Gastroesophageal sphincter (tissue), 4 donors: ENCODE data around the gene OR51D1. TPM values are rescaled to one million over a fixed set of nuclear protein-coding genes. Genes with fewer than 3 reads are reported as not detected.

ENCODE experiments used
- ATAC-seq: fragments of 150-250 bp; one replicate; pipeline ENCODE4 v1.9.1; 2016; ENCODE audit warnings: mild to moderate bottlenecking, moderate library complexity
- H3K27ac ChIP-seq, 4 donors: fragments of 200-600 bp; sonication (generic) in 3 of 4; 1 replicate in 3 of 4; 2 replicates in 1 of 4; pipeline ENCODE4 v1.5.1; 2016 to 2019
- H3K27me3 ChIP-seq: fragments of 200-600 bp; sonication (generic); one replicate; pipeline ENCODE4 v1.5.1; 2019
- H3K36me3 ChIP-seq, 2 donors: fragments of 200-600 bp; sonication (generic); one replicate each; pipeline ENCODE4 v1.5.1; 2019; ENCODE audit warnings: control low read depth in 1 of 2
- H3K4me1 ChIP-seq, 3 donors: fragments of 200-600 bp; sonication (generic); 1 replicate in 2 of 3; 2 replicates in 1 of 3; pipeline ENCODE4 v1.5.1; 2016 to 2019; ENCODE audit warnings: control low read depth in 2 of 3
- H3K4me3 ChIP-seq, 2 donors: fragments of 200-600 bp; sonication (generic); one replicate each; pipeline ENCODE4 v1.5.1; 2019; ENCODE audit warnings: mild to moderate bottlenecking in 1 of 2, moderate library complexity in 1 of 2
- H3K9me3 ChIP-seq, 3 donors: fragments of 200-600 bp; sonication (generic); one replicate each; pipeline ENCODE4 v1.5.1; 2017 to 2019; ENCODE audit warnings: control low read depth in 2 of 3
- EP300 ChIP-seq: sonication (generic); formaldehyde crosslinking; IDR thresholded peaks from one replicate; pipeline ENCODE4 v1.6.1; 2017; ENCODE audit warnings: antibody characterized with exemption, mild to moderate bottlenecking
- POLR2A ChIP-seq, 2 donors: fragments of 450-650 bp; IDR thresholded peaks; one replicate each; pipeline ENCODE4 v1.6.1; 2017; ENCODE audit warnings: antibody characterized with exemption in 2 of 2, mild to moderate bottlenecking in 2 of 2, moderate library complexity in 1 of 2
- POLR2AphosphoS5 ChIP-seq: sonication (generic); formaldehyde crosslinking; IDR thresholded peaks from one replicate; pipeline ENCODE4 v1.6.1; 2017; ENCODE audit warnings: antibody characterized with exemption
- whole genome bisulfite sequencing, 2 donors: methylation state at CpG; one replicate each; pipeline ENCODE4 v1.1.5; 2018; ENCODE audit warnings: low coverage in 1 of 2; 5-methylcytosine and 5-hydroxymethylcytosine counted together
- total RNA-seq, 4 donors: library from RNA; depleted of rRNA; stranded (reverse); fragments of >200 nt; gene quantifications; one replicate each; pipeline ENCODE4 v1.1.0, GENCODE V29; 2016
- TF ChIP-seq, protein P1 (sequence below), 4 experiments: fragments of 200-600 bp in 2 of 4; fragments of 450-650 bp in 2 of 4; sonication (generic) in 1 of 4; IDR thresholded peaks; one replicate each; pipeline ENCODE4 v1.5.1; 2017 to 2019; ENCODE audit warnings: antibody characterized with exemption in 4 of 4, mild to moderate bottlenecking in 2 of 4, moderate library complexity in 2 of 4

The OR51D1 gene
- total RNA-seq, 4 donors from 2014 or later, result not detected

DNA sequence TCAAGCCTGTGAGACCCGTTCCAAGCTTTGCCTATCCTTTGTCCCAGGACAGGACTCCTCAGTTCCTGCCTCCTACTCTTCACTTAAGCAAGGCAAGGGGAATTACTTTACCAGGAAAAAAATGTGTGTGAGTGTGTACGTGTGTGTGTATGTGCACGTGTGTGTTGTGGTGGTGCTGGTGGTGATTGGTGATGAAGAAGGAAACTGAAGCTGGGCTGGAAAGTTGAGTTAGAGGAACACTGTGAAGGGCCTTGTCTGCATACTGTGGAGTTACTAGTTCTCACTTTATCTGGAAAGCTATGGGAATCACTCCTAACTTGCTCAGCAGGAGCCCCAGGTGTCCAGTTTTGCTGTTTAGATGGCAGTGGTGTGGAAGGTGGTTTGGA is 378 bp downstream of the OR51D1 start:
- Histone ChIP-seq H3K36me3 (no peaks in the 10 kb centered on the region), H3K27ac (no peak overlapping the region), H3K27me3 (no peaks in the 10 kb centered on the region), H3K4me1 (peaks cover 0 to 8% (median 0%) of the 10 kb centered on the region in 3 donors), H3K9me3 (no peaks in the 10 kb centered on the region), H3K4me3 (no peak overlapping the region)
- peak; percentile 8 for ATAC-seq
- TF ChIP-seq, protein P1, sequence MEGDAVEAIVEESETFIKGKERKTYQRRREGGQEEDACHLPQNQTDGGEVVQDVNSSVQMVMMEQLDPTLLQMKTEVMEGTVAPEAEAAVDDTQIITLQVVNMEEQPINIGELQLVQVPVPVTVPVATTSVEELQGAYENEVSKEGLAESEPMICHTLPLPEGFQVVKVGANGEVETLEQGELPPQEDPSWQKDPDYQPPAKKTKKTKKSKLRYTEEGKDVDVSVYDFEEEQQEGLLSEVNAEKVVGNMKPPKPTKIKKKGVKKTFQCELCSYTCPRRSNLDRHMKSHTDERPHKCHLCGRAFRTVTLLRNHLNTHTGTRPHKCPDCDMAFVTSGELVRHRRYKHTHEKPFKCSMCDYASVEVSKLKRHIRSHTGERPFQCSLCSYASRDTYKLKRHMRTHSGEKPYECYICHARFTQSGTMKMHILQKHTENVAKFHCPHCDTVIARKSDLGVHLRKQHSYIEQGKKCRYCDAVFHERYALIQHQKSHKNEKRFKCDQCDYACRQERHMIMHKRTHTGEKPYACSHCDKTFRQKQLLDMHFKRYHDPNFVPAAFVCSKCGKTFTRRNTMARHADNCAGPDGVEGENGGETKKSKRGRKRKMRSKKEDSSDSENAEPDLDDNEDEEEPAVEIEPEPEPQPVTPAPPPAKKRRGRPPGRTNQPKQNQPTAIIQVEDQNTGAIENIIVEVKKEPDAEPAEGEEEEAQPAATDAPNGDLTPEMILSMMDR (IDR thresholded peaks at IDR 0.05), result no peak
- no peak for TF ChIP-seq POLR2A (IDR thresholded peaks at IDR 0.05)
- TF ChIP-seq POLR2AphosphoS5, result no peak
- TF ChIP-seq EP300, result no peak
- WGBS, 2 donors, result 86 to 89% methylated on average over 3 of the region's 3 CpGs

- 68 to 88% methylated on average over 3 to 6 of the region's 6 CpGs for WGBS, 2 donors
- no peaks in the 10 kb centered on the region for H3K36me3 ChIP-seq
- H3K4me1 ChIP-seq, result peaks cover 0 to 22% (median 0%) of the 10 kb centered on the region in 3 donors
- H3K27ac ChIP-seq, result no peak overlapping the region
- TF ChIP-seq EP300, result no peak
- TF ChIP-seq, protein P1 (IDR thresholded peaks at IDR 0.05), result no peak
- TF ChIP-seq POLR2A (IDR thresholded peaks at IDR 0.05), result no peak
- TF ChIP-seq POLR2AphosphoS5, result no peak
- no peaks in the 10 kb centered on the region for H3K27me3 ChIP-seq
- ATAC-seq, result no peak
- H3K9me3 ChIP-seq, result no peaks in the 10 kb centered on the region
- H3K4me3 ChIP-seq, result no peak overlapping the region
These were observed 2.7 kb downstream of the OR51D1 start for GRCh38 chr11:4639931-4640330.

- Histone ChIP-seq H3K27ac (no peak overlapping the region), H3K9me3 (no peaks in the 10 kb centered on the region), H3K4me3 (no peak overlapping the region), H3K4me1 (peaks cover 0 to 37% (median 2%) of the 10 kb centered on the region in 3 donors), H3K36me3 (no peaks in the 10 kb centered on the region), H3K27me3 (no peaks in the 10 kb centered on the region)
- TF ChIP-seq EP300, result no peak
- TF ChIP-seq, protein P1 (IDR thresholded peaks at IDR 0.05), result no peak
- TF ChIP-seq POLR2AphosphoS5, result no peak
- TF ChIP-seq POLR2A (IDR thresholded peaks at IDR 0.05), result no peak
- no peak for ATAC-seq
- 84 to 85% methylated on average over 4 to 7 of the region's 7 CpGs for WGBS, 2 donors
These were observed 4.2 kb downstream of the OR51D1 start for GRCh38 chr11:4641501-4641900.

DNA sequence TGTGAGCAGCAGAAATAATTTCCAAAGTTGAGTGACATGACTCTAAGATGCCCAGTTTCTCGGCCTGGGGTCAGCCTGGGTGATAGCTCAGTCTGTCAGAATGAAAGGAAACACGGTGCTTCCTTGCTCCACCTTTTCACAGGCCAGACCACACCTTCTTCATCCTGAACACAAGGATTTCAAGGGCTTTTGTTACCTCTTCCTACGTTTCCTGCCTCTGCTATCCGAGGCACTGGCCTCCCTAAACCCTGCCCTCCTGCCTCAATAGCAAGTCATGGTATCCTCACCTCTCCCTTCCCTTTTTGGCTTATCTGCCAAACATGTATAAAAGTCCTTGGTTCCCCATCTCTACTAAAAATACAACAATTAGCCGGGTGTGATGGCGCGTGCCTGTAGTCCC is 4.8 kb downstream of the OR51D1 start:
- ATAC-seq, result no peak
- Histone ChIP-seq H3K4me1 (peaks cover 0 to 39% (median 5%) of the 10 kb centered on the region in 3 donors), H3K9me3 (no peaks in the 10 kb centered on the region), H3K36me3 (no peaks in the 10 kb centered on the region), H3K27ac (no peak overlapping the region), H3K27me3 (no peaks in the 10 kb centered on the region), H3K4me3 (no peak overlapping the region)
- WGBS, 2 donors, result 70% methylated on average over 5 of the region's 7 CpGs; no CpG with 5 or more reads in 1 of the 2 donors
- TF ChIP-seq EP300, result no peak
- no peak for TF ChIP-seq POLR2AphosphoS5
- TF ChIP-seq, protein P1 (IDR thresholded peaks at IDR 0.05), result no peak
- no peak for TF ChIP-seq POLR2A (IDR thresholded peaks at IDR 0.05)

DNA sequence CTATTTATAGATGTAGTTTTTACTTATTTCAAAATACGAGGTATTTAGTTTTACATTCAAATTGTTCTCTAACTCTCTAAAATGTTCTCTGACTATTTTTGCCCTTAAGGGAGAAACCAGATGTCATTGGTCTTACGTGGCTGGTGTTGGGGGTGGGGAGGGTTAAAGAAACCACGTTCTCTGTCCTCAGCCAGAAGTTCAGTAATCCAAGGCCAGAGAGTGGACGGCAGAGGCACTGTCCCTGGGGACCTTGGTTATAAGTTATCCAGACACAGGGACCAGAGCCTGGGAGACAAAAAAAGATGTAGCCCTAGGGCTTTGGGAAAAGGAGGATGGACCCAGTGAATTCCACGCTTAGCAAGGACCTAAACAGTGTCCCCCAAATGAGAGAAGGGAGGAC is 5.8 kb downstream of the OR51D1 start:
- Histone ChIP-seq H3K4me1 (peaks cover 6 to 44% (median 7%) of the 10 kb centered on the region in 3 donors), H3K4me3 (no peak overlapping the region), H3K27me3 (no peaks in the 10 kb centered on the region), H3K36me3 (no peaks in the 10 kb centered on the region), H3K27ac (peak overlapping the region in 1 of 4 donors; percentile 21), H3K9me3 (no peaks in the 10 kb centered on the region)
- WGBS, 2 donors, result 32 to 37% methylated on average over 4 to 5 of the region's 5 CpGs
- TF ChIP-seq, protein P1 (IDR thresholded peaks at IDR 0.05), result no peak
- TF ChIP-seq POLR2AphosphoS5, result no peak
- ATAC-seq, result no peak
